HL-60 (cell line): ENCODE results near the gene RGR.

Source experiments
- DNase-seq, 2 experiments: peaks; one replicate each; pipeline ENCODE4 v3.0.0-alpha.2; 2010 to 2020; ENCODE audit warnings: low read depth in 1 of 2, low spot score in 1 of 2
- H3K27ac ChIP-seq: fragments of 250-450 bp; sonication (Bioruptor Pico); replicated peaks from 2 replicates; pipeline ENCODE4 v1.5.1; 2020; ENCODE audit warnings: mild to moderate bottlenecking, moderate library complexity
- H3K27me3 ChIP-seq: fragments of 250-450 bp; sonication (Bioruptor Pico); 2 replicates; pipeline ENCODE4 v1.5.1; 2021; ENCODE audit warnings: mild to moderate bottlenecking, moderate library complexity; ENCODE audit not compliant: insufficient read depth, poor library complexity, severe bottlenecking
- H3K4me3 ChIP-seq: replicated peaks from 2 replicates; pipeline ENCODE4 v1.5.1; 2011; ENCODE audit warnings: mild to moderate bottlenecking, control low read depth, low read length; ENCODE audit not compliant: insufficient read depth
- CTCF ChIP-seq: IDR thresholded peaks from one replicate; pipeline ENCODE4 v1.5.1; 2011; ENCODE audit warnings: low read length, control low read depth, inconsistent platforms; ENCODE audit not compliant: insufficient read depth
- GABPA ChIP-seq: IDR thresholded peaks from 2 replicates; pipeline ENCODE4 v1.6.1; 2012; ENCODE audit warnings: low read depth
- POLR2AphosphoS5 ChIP-seq: IDR thresholded peaks from 2 replicates; pipeline ENCODE4 v1.6.1; 2012; ENCODE audit warnings: low read depth
- REST ChIP-seq: IDR thresholded peaks from 2 replicates; pipeline ENCODE4 v1.6.1; 2012; ENCODE audit warnings: low read depth; ENCODE audit not compliant: insufficient replicate concordance
- SPI1 ChIP-seq: IDR thresholded peaks from 2 replicates; pipeline ENCODE4 v1.6.1; 2012; ENCODE audit warnings: low read depth, mild to moderate bottlenecking, borderline replicate concordance

The RGR gene

DNA sequence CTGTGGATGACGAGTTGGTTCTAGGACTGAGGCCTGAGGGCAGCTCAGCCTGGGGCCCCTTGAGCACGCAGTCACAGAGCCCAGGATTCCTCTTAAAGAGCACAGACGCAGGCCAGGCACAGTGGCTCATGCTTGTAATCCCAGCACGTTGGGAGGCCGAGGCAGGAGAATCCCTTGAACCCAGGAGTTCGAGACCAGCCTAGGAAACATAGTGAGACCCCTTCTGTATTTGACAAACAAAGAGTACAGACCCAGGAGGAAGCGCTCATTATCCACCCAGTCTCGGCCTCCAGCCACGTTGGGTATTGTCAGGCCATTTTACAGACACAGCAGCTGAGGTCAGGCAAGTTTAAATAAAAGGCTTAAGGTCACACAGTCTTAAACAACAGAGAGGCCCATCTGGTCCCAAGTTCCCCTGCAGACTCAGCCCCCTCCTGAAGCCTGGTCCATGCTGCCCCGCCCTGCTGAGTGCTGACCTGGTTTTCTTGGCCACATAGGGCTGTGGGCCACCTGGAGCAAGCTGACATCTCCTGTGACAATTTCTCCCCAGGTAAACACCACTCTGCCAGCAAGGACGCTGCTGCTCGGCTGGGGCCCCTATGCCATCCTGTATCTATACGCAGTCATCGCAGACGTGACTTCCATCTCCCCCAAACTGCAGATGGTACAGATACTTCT, 12.6 kb downstream of the RGR start:
- H3K27ac ChIP-seq: no peak overlapping the region
- TF ChIP-seq POLR2AphosphoS5 (no peak), GABPA (no peak), CTCF (no peak), REST (no peak), SPI1 (no peak)
- no peak overlapping the region for H3K4me3 ChIP-seq
- no peaks in the 10 kb centered on the region for H3K27me3 ChIP-seq
- DNase-seq: no peak

GRCh38 chr10:84258034-84258695, 13.3 kb downstream of the RGR start:
- no peaks in the 10 kb centered on the region for H3K27me3 ChIP-seq
- no peak for DNase-seq
- no peak overlapping the region for H3K4me3 ChIP-seq
- TF ChIP-seq CTCF (no peak), POLR2AphosphoS5 (no peak), GABPA (no peak), SPI1 (no peak), REST (no peak)
- H3K27ac ChIP-seq: no peak overlapping the region

- Histone ChIP-seq H3K27ac (no peak overlapping the region), H3K27me3 (no peaks in the 10 kb centered on the region), H3K4me3 (no peak overlapping the region)
- no peak for TF ChIP-seq SPI1
- no peak for TF ChIP-seq REST
- no peak for TF ChIP-seq GABPA
- no peak for TF ChIP-seq POLR2AphosphoS5
- TF ChIP-seq CTCF: no peak
- no peak for DNase-seq
Measured at GRCh38 chr10:84261236-84261915, 16.5 kb downstream of the RGR start.
